ENCODE results near the gene SEC16A. TPM values are rescaled to one million over a fixed set of nuclear protein-coding genes. Genes with fewer than 3 reads are reported as not detected.

SEC16A gene
- total RNA-seq, 1 donor from 2014 or later: 66.5 TPM

DNA sequence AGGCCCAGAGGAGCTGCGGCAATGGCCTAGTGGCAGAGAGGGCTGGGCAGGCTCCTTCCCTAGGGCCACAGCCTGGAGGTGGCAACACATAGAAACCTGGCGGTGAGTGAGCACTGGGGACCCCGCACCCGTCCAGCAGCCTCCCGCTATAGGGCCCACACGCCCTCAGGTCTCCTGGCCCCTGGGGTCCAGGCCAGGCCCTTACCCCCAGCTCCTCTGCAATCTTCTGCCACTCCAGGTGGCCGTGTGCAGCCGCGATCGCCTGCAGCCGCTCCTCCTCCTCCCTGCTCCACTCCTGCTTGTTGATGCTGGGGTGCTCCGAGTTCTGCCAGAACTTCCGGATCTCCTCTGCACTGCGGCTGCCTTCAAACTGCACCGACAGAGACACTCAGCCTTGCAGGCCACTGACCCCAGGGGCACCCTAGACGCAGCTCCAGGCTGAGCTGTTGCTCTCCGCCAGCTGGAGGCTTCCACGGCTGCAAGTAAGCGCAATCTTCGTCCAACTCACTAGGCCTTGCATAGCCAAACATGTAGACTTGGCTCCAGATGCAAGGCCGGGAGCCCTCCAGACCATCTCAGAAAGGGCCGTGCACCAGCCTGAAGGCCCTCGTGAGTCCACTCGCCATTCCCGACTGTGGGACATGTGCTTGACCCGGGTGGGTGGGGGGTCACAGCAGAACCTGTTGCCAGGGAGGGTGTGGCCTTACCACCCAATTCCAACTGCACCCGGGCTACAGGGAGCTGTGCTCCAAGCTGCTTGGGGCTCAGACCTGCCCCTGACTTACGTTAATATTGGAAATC lies 90.9 kb downstream of the SEC16A start:
- no peak overlapping the region for H3K27ac ChIP-seq
- no peaks in the 10 kb centered on the region for H3K9me3 ChIP-seq
- no peak for DNase-seq
- no peaks in the 10 kb centered on the region for H3K4me1 ChIP-seq
- no peak for ATAC-seq
- TF ChIP-seq CTCF (IDR thresholded peaks at IDR 0.05): no peak
- peaks cover 95% of the 10 kb centered on the region for H3K36me3 ChIP-seq
- intact Hi-C loops (cut with DNase I): no loop called here
- no peak overlapping the region for H3K4me3 ChIP-seq
- H3K27me3 ChIP-seq (ENCODE audit: low read depth): no peaks in the 10 kb centered on the region

Small RNAs within 50 kb of the gene (microRNA-seq; reads per million reads assigned to microRNA genes)
- not detected for gene MIR4673 (ENCODE audit: borderline number of aligned reads)

Other genes starting within 250 kb of the SEC16A start
- gene QSOX2, start 237.2 kb downstream of the SEC16A start, total RNA-seq: 10.5 TPM
- 6.6 TPM for gene CCDC187, start 178.9 kb downstream of the SEC16A start, total RNA-seq
- 19.2 TPM for gene GPSM1, start 155.5 kb downstream of the SEC16A start, total RNA-seq
- gene DNLZ, start 119.3 kb downstream of the SEC16A start, total RNA-seq: 12.9 TPM
- 15.0 TPM for gene CARD9, start 109.4 kb downstream of the SEC16A start, total RNA-seq
- gene SNAPC4, start 82.9 kb downstream of the SEC16A start, total RNA-seq: 7.4 TPM
- 34.3 TPM for gene ENTR1, start 72.4 kb downstream of the SEC16A start, total RNA-seq
- gene PMPCA, start 72.4 kb downstream of the SEC16A start, total RNA-seq: 43.2 TPM
- 13.8 TPM for gene INPP5E, start 43.2 kb downstream of the SEC16A start, total RNA-seq
- gene NOTCH1, start 63.0 kb upstream of the SEC16A start, total RNA-seq: 91.4 TPM
- gene EGFL7, start 179.9 kb upstream of the SEC16A start, total RNA-seq: 230 TPM
- gene AGPAT2, start 204.4 kb upstream of the SEC16A start, total RNA-seq: 106 TPM
- gene DIPK1B, start 229.5 kb upstream of the SEC16A start, total RNA-seq: 15.1 TPM